MCF 10A (cell line): ENCODE data around the gene RUVBL2. TPM values are rescaled to one million over a fixed set of nuclear protein-coding genes. Genes with fewer than 3 reads are reported as not detected.
"Not testable (repeated sequence)": the region's sequence is repeated elsewhere in the genome, so short reads cannot be mapped to it uniquely, and the experiment has no call there.

Experiments used
- BruUV-seq: library from RNA; stranded (reverse); fragments of 400-500 nt; replicated peaks from 2 replicates; lab custom pipeline; 2021; lab: Mats Ljungman, UMichigan
- CTCF ChIA-PET: fragments of 300-600 bp; sonication (Branson Sonifier 250); formaldehyde crosslinking; extraction: SDS; loops from one replicate; lab custom pipeline; 2021; ENCODE audit warnings: antibody characterized with exemption, inconsistent platforms; lab: Yijun Ruan, JAX
- POLR2A ChIA-PET: fragments of 300-600, 350-650 bp; sonication (Branson Sonifier 250); formaldehyde crosslinking; extraction: SDS; loops from one replicate; lab custom pipeline; 2020; ENCODE audit warnings: antibody characterized with exemption, inconsistent platforms; lab: Yijun Ruan, JAX
- DNase-seq: peaks from one replicate; pipeline ENCODE4 v3.0.0-alpha.2; 2018; ENCODE audit not compliant: unreplicated experiment
- H3K27ac Mint-ChIP-seq: one replicate; pipeline ENCODE4 v1.8.0; 2022; ENCODE audit warnings: mild to moderate bottlenecking, low read depth, mixed read lengths; ENCODE audit not compliant: unreplicated experiment
- H3K27me3 Mint-ChIP-seq: one replicate; pipeline ENCODE4 v1.8.0; 2022; ENCODE audit warnings: mixed read lengths; ENCODE audit not compliant: insufficient read depth, unreplicated experiment
- H3K36me3 Mint-ChIP-seq: one replicate; pipeline ENCODE4 v1.8.0; 2022; ENCODE audit warnings: mild to moderate bottlenecking, moderate library complexity, mixed read lengths; ENCODE audit not compliant: insufficient read depth, unreplicated experiment
- H3K4me1 Mint-ChIP-seq: one replicate; pipeline ENCODE4 v1.8.0; 2022; ENCODE audit warnings: mixed read lengths; ENCODE audit not compliant: insufficient read depth, unreplicated experiment
- H3K4me3 Mint-ChIP-seq: one replicate; pipeline ENCODE4 v1.8.0; 2022; ENCODE audit warnings: mild to moderate bottlenecking, moderate library complexity, mixed read lengths; ENCODE audit not compliant: unreplicated experiment
- H3K9me3 Mint-ChIP-seq: one replicate; pipeline ENCODE4 v1.8.0; 2022; ENCODE audit warnings: mixed read lengths; ENCODE audit not compliant: unreplicated experiment
- intact Hi-C: fragments of 100-400 bp; cut with micrococcal nuclease; formaldehyde crosslinking; loops from 2 replicates; pipeline ENCODE4 v1.14.1; 2022
- total RNA-seq: library from RNA; stranded (reverse); gene quantifications from 2 replicates; pipeline ENCODE4 v1.2.3, GENCODE V29; 2022
- TF ChIP-seq, protein P1 (sequence below): fragments of 200-600 bp; IDR thresholded peaks from one replicate; pipeline ENCODE4 v1.8.0; 2022; ENCODE audit warnings: antibody characterized with exemption, mild to moderate bottlenecking; ENCODE audit not compliant: unreplicated experiment

Gene RUVBL2
- total RNA-seq, 1 experiment from 2014 or later: 156 TPM

DNA sequence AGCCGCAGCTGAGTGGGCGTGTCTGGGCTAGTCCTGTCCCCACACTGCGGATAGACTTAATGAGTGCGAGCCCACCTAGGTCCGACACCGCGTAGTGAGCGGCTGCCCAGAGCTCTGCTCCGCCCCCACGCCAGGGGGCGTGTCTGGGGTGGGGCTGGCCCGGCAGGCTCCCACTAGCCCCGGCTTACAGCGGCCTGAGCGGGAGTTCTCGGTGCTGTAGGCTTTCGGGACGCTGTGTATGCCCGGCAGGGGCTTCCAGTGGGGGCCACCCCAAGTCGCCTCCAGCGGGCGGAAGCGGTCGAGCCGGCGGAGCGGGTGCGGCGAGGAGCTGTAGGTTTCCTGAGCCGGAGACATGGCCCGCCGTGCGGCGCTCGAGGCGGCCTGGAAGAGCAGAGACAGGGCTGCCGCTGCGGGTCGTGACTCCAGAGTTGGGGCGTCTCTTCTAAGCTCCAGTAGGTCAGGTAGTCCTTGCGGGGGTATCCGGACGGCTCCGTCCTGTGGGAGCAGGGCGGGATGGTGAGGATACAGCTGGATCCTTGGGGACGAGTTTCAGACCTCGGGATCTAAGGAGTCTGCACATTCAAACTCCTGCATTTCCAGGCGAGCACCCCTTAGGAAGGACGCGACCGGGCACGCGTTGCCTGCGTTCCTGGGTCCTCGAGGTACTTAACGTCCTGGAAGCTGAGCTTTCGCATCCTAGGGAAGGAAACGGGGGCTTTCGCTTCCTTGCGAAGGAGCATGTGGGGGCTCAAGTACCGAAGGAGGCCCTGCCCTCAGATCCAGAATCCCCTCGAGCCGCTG is 62.6 kb downstream of the RUVBL2 start:
- POLR2A ChIA-PET: interaction anchor here (0.6 to 2.6 kb wide), 7 partner anchors 13 to 430 kb away, joined by 3 to 22 read pairs (median 3); partner anchors contain the start of genes GYS1 and RUVBL2
- BruUV-seq: no TSS peak
- H3K27ac Mint-ChIP-seq: no peak overlapping the region

DNA sequence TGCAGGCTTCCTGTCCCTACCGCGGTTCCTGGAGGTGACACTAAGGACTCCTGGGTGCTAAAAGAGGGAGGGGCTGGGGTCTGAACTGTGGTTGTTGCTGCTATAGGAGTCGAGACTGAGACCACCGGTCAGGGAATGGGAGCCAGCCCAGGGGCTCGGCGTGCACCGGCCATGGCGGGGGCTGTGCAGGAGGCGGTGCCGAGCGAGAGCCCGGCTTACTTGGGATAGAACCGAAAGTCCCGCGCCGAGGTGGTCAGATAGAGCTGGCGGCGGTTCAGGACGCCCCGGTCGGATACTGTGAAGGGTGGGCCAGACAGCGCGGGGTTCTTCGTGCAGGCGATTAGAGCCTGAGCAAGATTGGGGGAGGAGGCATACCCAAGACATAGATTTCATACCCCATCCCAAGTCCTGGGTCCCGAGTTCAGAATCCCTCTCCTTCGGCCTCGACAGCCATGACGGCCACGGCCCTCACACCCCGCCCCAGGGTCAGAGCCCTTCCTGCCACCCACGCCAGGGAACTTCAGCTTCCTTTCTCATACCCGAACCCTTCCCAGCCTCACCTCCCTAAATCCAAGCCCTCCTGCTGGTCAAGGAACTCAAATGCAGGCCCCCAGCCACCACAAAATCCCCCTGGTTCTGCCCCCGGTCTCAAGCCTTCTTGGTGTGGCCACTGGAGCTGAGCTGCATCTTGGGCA is 63.4 kb downstream of the RUVBL2 start:
- Mint-ChIP-seq H3K4me1 (peaks cover 17% of the 10 kb centered on the region), H3K4me3 (peak overlapping the region; percentile 64)
- DNase-seq, intact Hi-C loops, H3K27ac Mint-ChIP-seq, H3K9me3 Mint-ChIP-seq, H3K36me3 Mint-ChIP-seq, H3K27me3 Mint-ChIP-seq, BruUV-seq: not testable (repeated sequence)
- CTCF ChIA-PET: interaction anchor here (0.6 to 1.4 kb wide), 6 partner anchors 8 to 1708 kb away, joined by 3 to 6 read pairs (median 4); no protein-coding TSS in a partner anchor
- POLR2A ChIA-PET: interaction anchor here (0.6 to 2.6 kb wide), 6 partner anchors 13 to 157 kb away, joined by 3 to 22 read pairs (median 4); partner anchors contain the start of genes GYS1, NUCB1 and RUVBL2

More for the DNA sequence above, 62.6 kb downstream of the RUVBL2 start:
- Mint-ChIP-seq H3K9me3 (no peaks in the 10 kb centered on the region), H3K4me3 (peak overlapping the region; percentile 64), H3K27me3 (no peaks in the 10 kb centered on the region), H3K36me3 (no peaks in the 10 kb centered on the region), H3K4me1 (peaks cover 17% of the 10 kb centered on the region)
- TF ChIP-seq, protein P1, sequence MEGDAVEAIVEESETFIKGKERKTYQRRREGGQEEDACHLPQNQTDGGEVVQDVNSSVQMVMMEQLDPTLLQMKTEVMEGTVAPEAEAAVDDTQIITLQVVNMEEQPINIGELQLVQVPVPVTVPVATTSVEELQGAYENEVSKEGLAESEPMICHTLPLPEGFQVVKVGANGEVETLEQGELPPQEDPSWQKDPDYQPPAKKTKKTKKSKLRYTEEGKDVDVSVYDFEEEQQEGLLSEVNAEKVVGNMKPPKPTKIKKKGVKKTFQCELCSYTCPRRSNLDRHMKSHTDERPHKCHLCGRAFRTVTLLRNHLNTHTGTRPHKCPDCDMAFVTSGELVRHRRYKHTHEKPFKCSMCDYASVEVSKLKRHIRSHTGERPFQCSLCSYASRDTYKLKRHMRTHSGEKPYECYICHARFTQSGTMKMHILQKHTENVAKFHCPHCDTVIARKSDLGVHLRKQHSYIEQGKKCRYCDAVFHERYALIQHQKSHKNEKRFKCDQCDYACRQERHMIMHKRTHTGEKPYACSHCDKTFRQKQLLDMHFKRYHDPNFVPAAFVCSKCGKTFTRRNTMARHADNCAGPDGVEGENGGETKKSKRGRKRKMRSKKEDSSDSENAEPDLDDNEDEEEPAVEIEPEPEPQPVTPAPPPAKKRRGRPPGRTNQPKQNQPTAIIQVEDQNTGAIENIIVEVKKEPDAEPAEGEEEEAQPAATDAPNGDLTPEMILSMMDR: peak; percentile 15
- intact Hi-C loops: no loop called here
- CTCF ChIA-PET: interaction anchor here (0.6 to 1.4 kb wide), 6 partner anchors 9 to 1708 kb away, joined by 3 to 6 read pairs (median 3); no protein-coding TSS in a partner anchor
- peak; percentile 55 for DNase-seq

DNA sequence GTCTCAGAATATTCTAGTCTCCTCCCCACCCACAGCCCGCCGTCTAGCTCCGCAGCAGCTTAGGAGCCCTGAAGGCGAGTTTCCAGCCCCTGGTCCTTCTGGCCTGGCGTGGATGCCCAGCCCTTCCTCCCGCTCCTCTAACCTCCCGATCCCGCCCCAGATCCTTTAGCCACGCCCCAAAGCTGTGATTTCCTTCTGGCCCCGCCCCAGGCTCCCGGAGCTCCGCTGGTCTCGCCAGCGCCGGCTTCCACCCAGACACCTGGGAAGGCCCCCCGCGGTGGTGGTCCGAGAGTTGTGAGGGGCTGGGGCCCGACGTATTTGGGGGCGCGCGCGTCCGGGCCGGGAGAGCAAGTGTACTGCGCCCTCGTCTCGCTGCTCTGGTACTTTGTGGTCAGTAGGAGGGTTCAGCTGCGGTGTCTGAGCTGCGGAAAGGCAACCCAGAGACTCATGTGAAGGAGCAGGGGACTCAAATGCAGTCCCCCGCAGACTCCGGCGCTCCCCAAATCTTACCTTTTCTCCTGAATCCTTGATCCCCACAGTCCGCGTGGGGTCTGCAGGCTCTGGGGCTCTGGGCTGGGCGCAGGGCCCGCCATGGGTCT is 64.0 kb downstream of the RUVBL2 start, which contains the start of gene CGB7:
CGB7 (minus strand) TSS at position 114 of the 599 bp plus-strand sequence. CDS start 2,374 bp downstream, outside the sequence.
- BruUV-seq: no TSS peak
- Mint-ChIP-seq H3K9me3 (no peaks in the 10 kb centered on the region), H3K4me3 (peak within 1 kb of the TSS; percentile 64), H3K27ac (no peak within 1 kb of the TSS), H3K36me3 (no peaks in the 10 kb centered on the region), H3K4me1 (peaks cover 17% of the 10 kb centered on the region), H3K27me3 (no peaks in the 10 kb centered on the region)
- intact Hi-C loops: no loop called here
- ChIA-PET POLR2A (interaction anchor here (0.6 to 2.6 kb wide), 5 partner anchors 38 to 158 kb away, joined by 3 to 22 read pairs (median 6); partner anchors contain the start of genes GYS1, NUCB1 and RUVBL2), CTCF (interaction anchor here (0.6 to 1.0 kb wide), 2 partner anchors 28 to 38 kb away, joined by 3 to 4 read pairs; no protein-coding TSS in a partner anchor)
- peak; percentile 76 for DNase-seq
- TF ChIP-seq, protein P1: no peak

DNA sequence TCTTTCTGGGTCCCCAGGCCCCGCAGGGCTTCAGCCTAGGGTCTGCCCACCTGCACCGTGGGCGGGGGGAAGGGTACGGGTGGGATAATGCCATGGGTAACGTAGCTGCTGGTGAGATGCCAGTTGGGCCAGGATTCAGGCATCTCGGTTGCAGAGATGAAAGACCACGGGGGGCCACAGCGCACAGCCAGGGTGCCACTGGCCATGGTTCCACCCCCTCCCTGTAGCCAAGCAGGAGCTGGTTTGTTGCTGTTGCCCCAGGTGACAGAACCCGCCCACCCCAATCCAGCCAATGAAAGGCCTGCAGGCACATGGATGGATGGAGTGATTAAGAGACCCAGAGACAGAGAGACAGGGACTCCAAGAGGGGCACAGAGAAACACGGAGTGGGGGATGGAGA is 64.9 kb downstream of the RUVBL2 start:
- DNase-seq: peak; percentile 26
- no peak overlapping the region for H3K27ac Mint-ChIP-seq
- ChIA-PET POLR2A (interaction anchor here (0.6 kb wide), 1 partner anchor 438 kb away, joined by 3 read pairs; no protein-coding TSS in a partner anchor), CTCF (interaction anchor here (0.6 to 1.2 kb wide), 2 partner anchors 16 to 92 kb away, joined by 4 to 5 read pairs; no protein-coding TSS in a partner anchor)
- intact Hi-C loops: no loop called here
- TF ChIP-seq, protein P1: no peak
- H3K36me3 Mint-ChIP-seq: peaks cover 2% of the 10 kb centered on the region
- no peaks in the 10 kb centered on the region for H3K9me3 Mint-ChIP-seq
- H3K4me1 Mint-ChIP-seq: peaks cover 17% of the 10 kb centered on the region
- no peaks in the 10 kb centered on the region for H3K27me3 Mint-ChIP-seq
- BruUV-seq: no TSS peak
- H3K4me3 Mint-ChIP-seq: no peak overlapping the region
